OCI-LY1 (cell line): ENCODE data around the gene SURF4.
"Not testable (repeated sequence)": the region's sequence is repeated elsewhere in the genome, so short reads cannot be mapped to it uniquely, and the experiment has no call there.

ENCODE experiments used
- H2AFZ ChIP-seq: fragments of 200-600 bp; sonication (generic), shearing (Covaris generic); 2 replicates; pipeline ENCODE4 v1.6.0; 2014; ENCODE audit warnings: antibody characterized with exemption, mild to moderate bottlenecking, low read length
- H3F3A ChIP-seq: fragments of 200-600 bp; sonication (generic), shearing (Covaris generic); 2 replicates; pipeline ENCODE4 v1.6.0; 2014; ENCODE audit warnings: mild to moderate bottlenecking, antibody characterized with exemption, low read length, moderate library complexity; ENCODE audit not compliant: insufficient read depth
- H3K27ac ChIP-seq: fragments of 200-600 bp; sonication (generic); 2 replicates; pipeline ENCODE4 v1.5.1; 2014; ENCODE audit warnings: low read length, mixed run types, mild to moderate bottlenecking, low read depth; ENCODE audit not compliant: poor library complexity, severe bottlenecking
- H3K27me3 ChIP-seq: fragments of 200-600 bp; sonication (generic); 2 replicates; pipeline ENCODE4 v1.6.0; 2014; ENCODE audit warnings: antibody characterized with exemption, mild to moderate bottlenecking, low read length, moderate library complexity; ENCODE audit not compliant: insufficient read depth
- H3K36me3 ChIP-seq: fragments of 200-600 bp; sonication (generic); 2 replicates; pipeline ENCODE4 v1.6.1; 2014; ENCODE audit warnings: mild to moderate bottlenecking, antibody characterized with exemption, low read length, moderate library complexity, mixed read lengths; ENCODE audit not compliant: insufficient read depth
- H3K4me1 ChIP-seq: fragments of 200-600 bp; sonication (generic); 2 replicates; pipeline ENCODE4 v1.5.1; 2014; ENCODE audit warnings: mild to moderate bottlenecking, low read length, moderate library complexity; ENCODE audit not compliant: insufficient read depth, severe bottlenecking
- H3K4me2 ChIP-seq: fragments of 200-600 bp; sonication (generic), shearing (Covaris generic); 2 replicates; pipeline ENCODE4 v1.6.1; 2014; ENCODE audit warnings: low read length
- H3K4me3 ChIP-seq: fragments of 200-600 bp; sonication (generic); 2 replicates; pipeline ENCODE4 v1.5.1; 2014; ENCODE audit warnings: low read length, low read depth, mild to moderate bottlenecking, mixed read lengths; ENCODE audit not compliant: poor library complexity, severe bottlenecking
- H3K79me2 ChIP-seq: fragments of 200-600 bp; shearing (Covaris generic); 2 replicates; pipeline ENCODE4 v1.6.1; 2016; ENCODE audit warnings: mixed run types, low read length, mixed read lengths; ENCODE audit not compliant: insufficient read depth
- H3K9ac ChIP-seq: fragments of 200-600 bp; sonication (generic), shearing (Covaris generic); 2 replicates; pipeline ENCODE4 v1.6.1; 2014; ENCODE audit warnings: mild to moderate bottlenecking, low read length, mixed read lengths
- H3K9me2 ChIP-seq: fragments of 200-600 bp; sonication (generic), shearing (Covaris generic); 2 replicates; pipeline ENCODE4 v1.6.1; 2014; ENCODE audit warnings: low read depth, mild to moderate bottlenecking, low read length, mixed read lengths
- H3K9me3 ChIP-seq: fragments of 200-600 bp; shearing (Covaris generic); 2 replicates; pipeline ENCODE4 v1.6.1; 2014; ENCODE audit warnings: low read length, mixed read lengths
- H4K20me1 ChIP-seq: fragments of 200-600 bp; sonication (generic), shearing (Covaris generic); 2 replicates; pipeline ENCODE4 v1.6.0; 2016; ENCODE audit warnings: mild to moderate bottlenecking, low read length; ENCODE audit not compliant: insufficient read depth
- CTCF ChIP-seq: fragments of 200-600 bp; sonication (generic), shearing (Covaris generic); IDR thresholded peaks from 2 replicates; pipeline ENCODE4 v1.5.1; 2017; ENCODE audit warnings: mild to moderate bottlenecking, antibody characterized with exemption, low read length, moderate library complexity, mixed read lengths
- EZH2 ChIP-seq: fragments of 200-600 bp; sonication (generic), shearing (Covaris generic); IDR thresholded peaks from 2 replicates; pipeline ENCODE4 v1.8.0; 2017; ENCODE audit warnings: borderline replicate concordance, mixed run types, mild to moderate bottlenecking, antibody characterized with exemption, low read length, moderate library complexity, mixed read lengths

The SURF4 gene

GRCh38 chr9:133320421-133320881 lies 55.4 kb downstream of the SURF4 start:
- H4K20me1 ChIP-seq: no peaks in the 10 kb centered on the region
- H3F3A ChIP-seq: no peaks in the 10 kb centered on the region
- no peaks in the 10 kb centered on the region for H3K36me3 ChIP-seq
- H3K4me3 ChIP-seq: no peak overlapping the region
- H3K9me2 ChIP-seq: no peaks in the 10 kb centered on the region
- no peaks in the 10 kb centered on the region for H3K79me2 ChIP-seq
- no peak overlapping the region for H3K4me2 ChIP-seq
- no peaks in the 10 kb centered on the region for H3K9me3 ChIP-seq
- TF ChIP-seq CTCF (no peak), EZH2 (no peak)
- H2AFZ ChIP-seq: no peak overlapping the region
- no peak overlapping the region for H3K9ac ChIP-seq
- no peak overlapping the region for H3K27ac ChIP-seq
- H3K4me1 ChIP-seq: no peaks in the 10 kb centered on the region
- peaks cover 11% of the 10 kb centered on the region; the same call in 1 of the 2 replicates for H3K27me3 ChIP-seq

GRCh38 chr9:133317551-133317950 lies 58.3 kb downstream of the SURF4 start:
- not testable (repeated sequence) for H3K9me3 ChIP-seq, H3K4me2 ChIP-seq, H3K79me2 ChIP-seq, H3K4me1 ChIP-seq, H3K27me3 ChIP-seq, H3F3A ChIP-seq, H3K4me3 ChIP-seq, H4K20me1 ChIP-seq, H3K9me2 ChIP-seq, H3K36me3 ChIP-seq, H3K9ac ChIP-seq, H2AFZ ChIP-seq, H3K27ac ChIP-seq

DNA sequence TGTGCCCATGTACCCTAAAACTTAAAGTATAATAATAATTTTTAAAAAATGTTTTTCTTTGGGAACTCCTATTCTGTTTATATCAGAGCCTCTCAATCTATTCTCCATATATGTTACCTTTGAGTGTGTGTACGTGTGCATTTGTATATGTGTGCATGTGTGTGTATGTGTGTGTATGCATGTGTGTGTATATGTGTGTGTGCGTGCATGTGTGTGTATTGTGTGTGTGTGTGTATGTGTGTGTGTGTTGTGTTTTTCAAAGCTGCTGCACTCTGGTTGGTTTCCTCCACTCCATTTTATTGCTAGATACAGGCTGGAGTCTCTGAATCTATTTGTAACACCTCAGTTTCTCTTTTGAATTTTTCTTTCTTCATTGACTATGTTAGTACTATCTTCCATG lies 59.9 kb downstream of the SURF4 start:
- H3K4me2 ChIP-seq: no peak overlapping the region
- H4K20me1 ChIP-seq: no peaks in the 10 kb centered on the region
- no peaks in the 10 kb centered on the region for H3K79me2 ChIP-seq
- TF ChIP-seq EZH2 (no peak), CTCF (no peak)
- H3F3A ChIP-seq: no peaks in the 10 kb centered on the region
- H3K4me3 ChIP-seq: no peak overlapping the region
- H2AFZ ChIP-seq: no peak overlapping the region
- H3K36me3 ChIP-seq: no peaks in the 10 kb centered on the region
- no peaks in the 10 kb centered on the region; the same call in 1 of the 2 replicates for H3K27me3 ChIP-seq
- no peak overlapping the region for H3K9ac ChIP-seq
- H3K4me1 ChIP-seq: no peaks in the 10 kb centered on the region
- H3K9me2 ChIP-seq: no peaks in the 10 kb centered on the region
- H3K27ac ChIP-seq: no peak overlapping the region
- no peaks in the 10 kb centered on the region for H3K9me3 ChIP-seq
